ENCODE results near the gene MCM5.

MCM5 gene

DNA sequence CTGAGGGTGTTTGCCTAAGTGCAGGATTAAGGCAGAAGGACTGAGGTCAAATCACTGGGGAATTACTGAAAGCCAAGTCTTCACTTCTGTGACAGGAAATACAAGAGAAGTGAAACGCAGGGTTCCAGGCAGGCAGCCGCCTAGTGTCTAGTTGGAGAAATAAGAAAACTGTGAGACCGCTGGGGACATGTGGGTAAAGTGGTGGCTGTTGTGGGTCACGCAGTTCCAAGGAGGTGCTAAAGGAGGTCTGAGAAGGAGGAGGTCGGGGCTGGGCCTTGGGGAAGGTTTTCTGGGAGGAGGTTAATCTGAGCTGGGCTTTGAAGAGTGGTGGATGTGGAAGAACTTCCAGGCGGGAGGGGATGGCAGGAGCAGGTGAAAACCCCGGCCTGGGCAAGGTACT is 11.2 kb downstream of the MCM5 start:
- no peak overlapping the region for H3K4me3 ChIP-seq (ENCODE audit: low read length)
- TF ChIP-seq, protein P1, sequence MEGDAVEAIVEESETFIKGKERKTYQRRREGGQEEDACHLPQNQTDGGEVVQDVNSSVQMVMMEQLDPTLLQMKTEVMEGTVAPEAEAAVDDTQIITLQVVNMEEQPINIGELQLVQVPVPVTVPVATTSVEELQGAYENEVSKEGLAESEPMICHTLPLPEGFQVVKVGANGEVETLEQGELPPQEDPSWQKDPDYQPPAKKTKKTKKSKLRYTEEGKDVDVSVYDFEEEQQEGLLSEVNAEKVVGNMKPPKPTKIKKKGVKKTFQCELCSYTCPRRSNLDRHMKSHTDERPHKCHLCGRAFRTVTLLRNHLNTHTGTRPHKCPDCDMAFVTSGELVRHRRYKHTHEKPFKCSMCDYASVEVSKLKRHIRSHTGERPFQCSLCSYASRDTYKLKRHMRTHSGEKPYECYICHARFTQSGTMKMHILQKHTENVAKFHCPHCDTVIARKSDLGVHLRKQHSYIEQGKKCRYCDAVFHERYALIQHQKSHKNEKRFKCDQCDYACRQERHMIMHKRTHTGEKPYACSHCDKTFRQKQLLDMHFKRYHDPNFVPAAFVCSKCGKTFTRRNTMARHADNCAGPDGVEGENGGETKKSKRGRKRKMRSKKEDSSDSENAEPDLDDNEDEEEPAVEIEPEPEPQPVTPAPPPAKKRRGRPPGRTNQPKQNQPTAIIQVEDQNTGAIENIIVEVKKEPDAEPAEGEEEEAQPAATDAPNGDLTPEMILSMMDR (conservative IDR thresholded peaks at IDR 0.05; ENCODE audit: low read depth, low read length), result no peak
- no peak for DNase-seq (ENCODE audit: low read depth)

DNA sequence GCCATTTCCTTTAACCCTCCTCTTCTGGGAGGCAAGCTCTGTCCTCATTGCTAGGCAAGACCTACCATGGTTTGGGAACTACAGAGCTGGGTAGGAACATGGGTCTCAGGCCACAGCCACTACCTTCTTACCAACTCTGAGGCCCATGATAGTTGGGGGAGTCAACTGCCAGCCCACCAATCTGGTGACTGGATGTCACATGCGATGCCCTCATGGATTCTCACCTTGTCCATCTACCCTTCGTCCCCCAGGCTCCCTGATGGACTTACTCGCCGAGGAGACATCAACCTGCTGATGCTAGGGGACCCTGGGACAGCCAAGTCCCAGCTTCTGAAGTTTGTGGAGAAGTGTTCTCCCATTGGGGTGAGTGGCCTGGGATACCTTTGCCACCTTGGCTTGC is 13.7 kb downstream of the MCM5 start:
- H3K4me3 ChIP-seq (ENCODE audit: low read length), result no peak overlapping the region
- TF ChIP-seq, protein P1 (conservative IDR thresholded peaks at IDR 0.05; ENCODE audit: low read depth, low read length), result no peak

DNA sequence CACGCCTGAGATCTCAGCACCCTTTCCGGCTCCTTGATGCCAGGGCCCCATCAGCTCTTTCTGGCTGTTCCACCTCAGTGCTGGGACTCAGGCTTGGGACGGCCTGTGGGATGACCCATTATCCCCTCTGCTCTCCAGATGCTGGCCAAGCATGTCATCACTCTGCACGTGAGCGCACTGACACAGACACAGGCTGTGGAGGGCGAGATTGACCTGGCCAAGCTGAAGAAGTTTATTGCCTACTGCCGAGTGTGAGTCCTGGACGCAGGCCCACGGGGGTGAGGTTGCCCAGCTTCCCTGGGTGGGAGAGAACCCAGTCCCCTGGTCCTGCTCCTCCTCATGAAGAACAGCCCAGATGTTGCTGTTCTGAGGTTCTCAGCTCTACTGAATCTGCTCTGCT is 17.7 kb downstream of the MCM5 start:
- no peak for DNase-seq (ENCODE audit: low read depth)
- TF ChIP-seq, protein P1 (conservative IDR thresholded peaks at IDR 0.05; ENCODE audit: low read depth, low read length), result no peak
- H3K4me3 ChIP-seq (ENCODE audit: low read length), result no peak overlapping the region

More for the DNA sequence above, 13.7 kb downstream of the MCM5 start:
- DNase-seq (ENCODE audit: low read depth), result no peak

DNA sequence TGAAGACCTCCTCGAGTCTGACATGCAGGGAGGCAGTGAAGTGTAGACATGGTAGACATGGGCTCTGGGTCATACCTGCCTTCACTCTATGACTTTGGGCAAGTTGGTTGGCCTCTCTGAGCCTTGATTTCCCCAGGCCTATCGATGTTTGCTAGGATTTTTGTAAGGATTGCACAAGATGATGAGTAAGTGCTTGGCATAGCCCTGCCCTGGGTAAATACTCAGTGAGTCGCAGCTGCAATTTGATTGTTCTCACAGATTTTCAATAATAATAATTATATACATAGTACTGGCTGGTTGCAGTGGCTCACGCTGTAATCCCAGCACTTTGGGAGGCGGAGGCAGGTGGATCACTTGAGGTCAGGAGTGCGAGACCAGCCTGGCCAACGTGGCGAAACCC is 18.1 kb downstream of the MCM5 start:
- TF ChIP-seq, protein P1 (conservative IDR thresholded peaks at IDR 0.05; ENCODE audit: low read depth, low read length), result no peak
- DNase-seq (ENCODE audit: low read depth), result no peak
- no peak overlapping the region for H3K4me3 ChIP-seq (ENCODE audit: low read length)

DNA sequence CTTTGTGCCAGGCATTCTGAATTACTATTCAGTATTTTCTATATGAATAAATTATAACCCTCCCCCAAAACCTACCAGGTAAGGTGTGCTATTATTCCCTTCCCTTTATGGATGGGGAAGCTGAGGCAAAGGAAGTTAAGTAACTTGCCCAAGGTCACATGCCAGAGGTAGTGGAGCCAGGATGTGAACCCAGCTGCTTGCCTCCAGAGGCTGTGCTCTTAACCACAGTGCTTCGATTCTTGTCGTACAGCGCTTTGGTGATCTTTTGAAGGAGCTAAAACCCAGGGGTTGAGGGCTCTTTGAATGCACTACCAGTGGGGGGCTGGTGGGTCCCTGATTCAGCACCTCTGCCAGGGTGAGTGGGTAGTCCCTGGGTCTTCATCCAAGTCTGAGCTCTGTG is 18.8 kb downstream of the MCM5 start:
- H3K4me3 ChIP-seq (ENCODE audit: low read length), result no peak overlapping the region
- no peak for DNase-seq (ENCODE audit: low read depth)
- TF ChIP-seq, protein P1 (conservative IDR thresholded peaks at IDR 0.05; ENCODE audit: low read depth, low read length), result no peak

DNA sequence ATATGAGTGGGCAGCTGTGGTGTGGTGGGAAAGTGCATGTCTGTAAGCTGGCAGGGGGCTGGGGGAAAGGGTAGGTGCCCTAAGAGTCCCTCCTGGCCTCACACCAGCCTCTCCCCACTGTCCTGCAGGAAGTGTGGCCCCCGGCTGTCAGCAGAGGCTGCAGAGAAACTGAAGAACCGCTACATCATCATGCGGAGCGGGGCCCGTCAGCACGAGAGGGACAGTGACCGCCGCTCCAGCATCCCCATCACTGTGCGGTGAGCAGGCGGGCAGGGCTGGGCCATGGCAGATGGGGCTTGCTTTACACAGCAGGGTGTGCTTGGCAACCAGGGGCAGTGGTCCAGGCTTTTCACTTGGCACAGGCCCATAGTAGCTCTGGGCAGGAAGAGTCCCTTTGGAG is 19.8 kb downstream of the MCM5 start:
- no peak for DNase-seq (ENCODE audit: low read depth)
- H3K4me3 ChIP-seq (ENCODE audit: low read length), result no peak overlapping the region
- TF ChIP-seq, protein P1 (conservative IDR thresholded peaks at IDR 0.05; ENCODE audit: low read depth, low read length), result no peak

DNA sequence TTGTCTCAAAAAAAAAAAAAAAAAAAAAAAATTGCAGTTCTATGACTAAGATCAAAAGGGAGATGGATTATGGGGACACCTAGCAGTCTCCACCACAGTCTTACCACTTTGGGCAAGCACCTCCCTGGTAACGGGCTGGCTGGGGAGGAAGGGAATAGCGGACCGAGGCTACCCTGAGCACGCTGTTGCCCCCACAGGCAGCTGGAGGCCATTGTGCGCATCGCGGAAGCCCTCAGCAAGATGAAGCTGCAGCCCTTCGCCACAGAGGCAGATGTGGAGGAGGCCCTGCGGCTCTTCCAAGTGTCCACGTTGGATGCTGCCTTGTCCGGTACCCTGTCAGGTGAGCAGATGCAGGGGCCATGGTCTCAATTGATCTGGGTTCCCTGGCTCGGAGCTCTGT is 21.2 kb downstream of the MCM5 start:
- TF ChIP-seq, protein P1 (conservative IDR thresholded peaks at IDR 0.05; ENCODE audit: low read depth, low read length), result no peak
- no peak overlapping the region for H3K4me3 ChIP-seq (ENCODE audit: low read length)
- DNase-seq (ENCODE audit: low read depth), result no peak
